HepG2 (cell line): ENCODE data around the gene CHSY3. TPM values are rescaled to one million over a fixed set of nuclear protein-coding genes. Genes with fewer than 3 reads are reported as not detected.

Experiments used
- ATAC-seq: fragments of 200-7000 bp; cut with Tn5 transposase; 3 replicates; pipeline ENCODE4 v1.9.1; 2020; ENCODE audit warnings: mild to moderate bottlenecking, moderate library complexity
- BruUV-seq: library from RNA; stranded (reverse); fragments of 400-500 nt; replicated peaks from 2 replicates; lab custom pipeline; 2021; lab: Mats Ljungman, UMichigan
- CTCF ChIA-PET: fragments of 300-600 bp; formaldehyde crosslinking; extraction: SDS; loops from one replicate; lab custom pipeline; 2021; ENCODE audit warnings: low total read pairs, inconsistent platforms, low intra/inter-chr PET ratio; lab: Yijun Ruan, JAX
- POLR2A ChIA-PET: fragments of 350-600 bp; sonication (Branson Sonifier 250); formaldehyde crosslinking; loops from one replicate; lab custom pipeline; 2020; ENCODE audit warnings: antibody characterized with exemption, inconsistent platforms; lab: Yijun Ruan, JAX
- DNase-seq: peaks from one replicate; pipeline ENCODE4 v3.0.0-alpha.2; 2015; ENCODE audit warnings: low spot score
- FAIRE-seq: peaks from 3 replicates; lab custom pipeline; 2011; peaks lifted over from hg19 to GRCh38; lab: Jason Lieb, UNC
- H2AFZ ChIP-seq: one replicate; pipeline ENCODE4 v1.6.1; 2011; ENCODE audit warnings: low read length, inconsistent platforms
- H3K27ac ChIP-seq: fragments of 300-600 bp; 3 replicates; pipeline ENCODE4 v1.8.0; 2011; ENCODE audit warnings: mixed run types, mild to moderate bottlenecking, mixed read lengths, low read length, inconsistent platforms; ENCODE audit not compliant: insufficient read depth; ENCODE audit errors: extremely low read length
- H3K27me3 ChIP-seq, 2 experiments: fragments of 200-600 bp in 1 of 2; 2 replicates in 1 of 2; 3 replicates in 1 of 2; pipeline versions ENCODE4 v1.6.0 to v1.8.0; 2011; ENCODE audit warnings: low read length in 2 of 2, mild to moderate bottlenecking in 2 of 2, moderate library complexity in 2 of 2, inconsistent platforms in 1 of 2; ENCODE audit not compliant: insufficient read depth in 2 of 2, control insufficient read depth in 1 of 2
- H3K36me3 ChIP-seq, 2 experiments: fragments of 200-600 bp in 1 of 2; replicated peaks in 1 of 2; 2 replicates in 1 of 2; 3 replicates in 1 of 2; pipeline versions ENCODE4 v1.5.1 to v1.8.0; 2011; ENCODE audit warnings: low read length in 2 of 2, inconsistent platforms in 1 of 2; ENCODE audit not compliant: insufficient read depth in 2 of 2, control insufficient read depth in 1 of 2
- H3K4me1 ChIP-seq: 2 replicates; pipeline ENCODE4 v1.5.1; 2012; ENCODE audit warnings: low read length, inconsistent platforms; ENCODE audit not compliant: insufficient read depth
- H3K4me2 ChIP-seq: 2 replicates; pipeline ENCODE4 v1.6.0; 2011; ENCODE audit warnings: low read depth, low read length, inconsistent platforms
- H3K4me3 ChIP-seq, 3 experiments: fragments of 200-600 bp in 1 of 3; sonication (generic), shearing (Covaris generic) in 1 of 3; replicated peaks in 1 of 3; 2 replicates each; pipeline ENCODE4 v1.5.1; 2011 to 2016; ENCODE audit warnings: low read length in 3 of 3, inconsistent platforms in 2 of 3, low read depth in 2 of 3, mild to moderate bottlenecking in 2 of 3, control low read depth in 1 of 3, mixed read lengths in 1 of 3; ENCODE audit not compliant: insufficient read depth in 1 of 3
- H3K79me2 ChIP-seq: one replicate; pipeline ENCODE4 v1.6.1; 2011; ENCODE audit warnings: low read length, inconsistent platforms; ENCODE audit not compliant: insufficient read depth
- H3K9ac ChIP-seq: 2 replicates; pipeline ENCODE4 v1.6.0; 2011; ENCODE audit warnings: mild to moderate bottlenecking, low read depth, low read length, inconsistent platforms; ENCODE audit not compliant: insufficient read depth
- H3K9me3 ChIP-seq: 2 replicates; pipeline ENCODE4 v1.5.1; 2012; ENCODE audit warnings: mild to moderate bottlenecking, low read length
- H4K20me1 ChIP-seq: 2 replicates; pipeline ENCODE4 v1.6.0; 2011; ENCODE audit warnings: inconsistent platforms, mild to moderate bottlenecking, low read length, moderate library complexity; ENCODE audit not compliant: insufficient read depth
- STAG1 ChIP-seq: sonication (generic); formaldehyde crosslinking; IDR thresholded peaks from 2 replicates; pipeline ENCODE4 v1.4.0; 2020; ENCODE audit warnings: missing genetic modification reagents
- ZNF644 ChIP-seq: IDR thresholded peaks from 2 replicates; pipeline ENCODE4 v1.6.1; 2016; ENCODE audit warnings: low read depth
- ZNF775 ChIP-seq: sonication (generic); formaldehyde crosslinking; IDR thresholded peaks from 2 replicates; pipeline ENCODE4 v1.4.0; 2020; ENCODE audit warnings: missing genetic modification reagents, mild to moderate bottlenecking, moderate library complexity, borderline replicate concordance
- in situ Hi-C: cut with HindIII; loops from 2 replicates; pipeline ENCODE4 v1.10.0; 2017; ENCODE audit warnings: low pct_unique_long_range_greater_than_20kb; ENCODE audit not compliant: extremely low pct_ligation_motif_present
- intact Hi-C: fragments of 100-400 bp; cut with micrococcal nuclease; formaldehyde crosslinking; loops from one replicate; pipeline ENCODE4 v1.10.0; 2022; ENCODE audit not compliant: unreplicated experiment
- polyA plus RNA-seq, 8 experiments: library from polyadenylated mRNA; depleted of rRNA in 3 of 8; stranded (reverse) in 7 of 8; unstranded in 1 of 8; fragments of >200 nt; fragmentation: Illumina TruSeq in 4 of 8; extraction: Trizol in 4 of 8; gene quantifications; 2 replicates each; pipeline versions ENCODE4 v1.2.1 to v1.2.3, GENCODE V29; 2011 to 2016; ENCODE audit warnings: low read depth in 4 of 8, missing spikeins in 1 of 8, mixed read lengths in 1 of 8; ENCODE audit not compliant: insufficient read depth in 1 of 8
- total RNA-seq, 5 experiments: library from RNA; depleted of rRNA; stranded (reverse); fragments of >200 nt; fragmentation: Illumina TruSeq; extraction: Trizol; gene quantifications; 2 replicates each; pipeline ENCODE4 v1.2.3, GENCODE V29; 2016; ENCODE audit warnings: low read depth in 1 of 5
- TF ChIP-seq, protein P1 (sequence below): IDR thresholded peaks from 2 replicates; pipeline ENCODE4 v1.4.0; 2020; ENCODE audit warnings: mild to moderate bottlenecking, missing genetic modification reagents
- TF ChIP-seq, protein P2 (sequence below): sonication (generic); formaldehyde crosslinking; IDR thresholded peaks from 2 replicates; pipeline ENCODE4 v1.5.0; 2020; ENCODE audit warnings: mild to moderate bottlenecking, missing genetic modification reagents, moderate library complexity

Gene CHSY3
- total and polyA plus RNA-seq, 2 of the 13 experiments (the other 11 are each of a cell fraction or from before 2014, with no cell fraction given) = 0.26 to 4.1 TPM

DNA sequence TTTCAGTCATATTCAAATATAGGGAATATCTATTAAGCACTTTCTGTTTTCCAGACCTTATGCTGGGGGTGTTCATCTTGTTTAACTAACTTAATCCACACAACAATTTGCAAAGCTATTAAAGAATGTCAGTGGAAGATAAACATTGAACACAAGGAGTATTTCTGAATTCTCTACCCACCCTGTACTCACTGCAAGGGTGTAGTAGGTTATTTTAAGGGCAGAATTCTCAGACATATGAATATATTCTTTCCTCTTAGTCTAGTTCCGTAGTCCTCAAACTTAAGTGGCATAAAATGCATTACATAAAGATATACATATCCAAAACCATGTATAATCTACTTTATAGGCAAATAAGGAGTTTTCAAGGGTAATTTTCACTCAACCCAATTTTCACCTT, 19.9 kb upstream of the CHSY3 start (continued):
- TF ChIP-seq ZNF775 = no peak
- no peak for TF ChIP-seq ZNF644

DNA sequence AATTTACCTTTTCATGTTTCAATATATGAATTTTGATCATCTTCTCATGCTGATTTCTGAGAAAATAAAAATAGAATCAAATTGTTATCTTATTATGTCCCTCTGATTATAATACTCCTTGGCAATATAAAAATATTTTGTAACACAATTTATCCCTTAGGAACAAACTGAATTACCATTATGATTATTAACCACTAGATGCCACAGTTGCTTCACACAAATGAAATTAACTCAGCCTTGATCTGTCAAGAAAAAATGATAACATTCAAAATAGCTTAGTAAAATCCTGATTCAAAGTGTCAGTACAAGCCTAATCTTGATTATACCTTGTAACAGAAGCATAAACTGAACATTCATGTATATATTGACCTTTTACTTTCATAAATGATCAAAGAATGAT, 4.8 kb upstream of the CHSY3 start:
- POLR2A ChIA-PET = no interaction called here
- no peak overlapping the region for H3K27ac ChIP-seq
- no peak for DNase-seq
- H3K4me2 ChIP-seq = no peak overlapping the region
- no peak overlapping the region for H2AFZ ChIP-seq
- H3K9me3 ChIP-seq = no peaks in the 10 kb centered on the region
- no TSS peak for BruUV-seq
- peak; percentile 51 for TF ChIP-seq STAG1
- TF ChIP-seq, protein P1, sequence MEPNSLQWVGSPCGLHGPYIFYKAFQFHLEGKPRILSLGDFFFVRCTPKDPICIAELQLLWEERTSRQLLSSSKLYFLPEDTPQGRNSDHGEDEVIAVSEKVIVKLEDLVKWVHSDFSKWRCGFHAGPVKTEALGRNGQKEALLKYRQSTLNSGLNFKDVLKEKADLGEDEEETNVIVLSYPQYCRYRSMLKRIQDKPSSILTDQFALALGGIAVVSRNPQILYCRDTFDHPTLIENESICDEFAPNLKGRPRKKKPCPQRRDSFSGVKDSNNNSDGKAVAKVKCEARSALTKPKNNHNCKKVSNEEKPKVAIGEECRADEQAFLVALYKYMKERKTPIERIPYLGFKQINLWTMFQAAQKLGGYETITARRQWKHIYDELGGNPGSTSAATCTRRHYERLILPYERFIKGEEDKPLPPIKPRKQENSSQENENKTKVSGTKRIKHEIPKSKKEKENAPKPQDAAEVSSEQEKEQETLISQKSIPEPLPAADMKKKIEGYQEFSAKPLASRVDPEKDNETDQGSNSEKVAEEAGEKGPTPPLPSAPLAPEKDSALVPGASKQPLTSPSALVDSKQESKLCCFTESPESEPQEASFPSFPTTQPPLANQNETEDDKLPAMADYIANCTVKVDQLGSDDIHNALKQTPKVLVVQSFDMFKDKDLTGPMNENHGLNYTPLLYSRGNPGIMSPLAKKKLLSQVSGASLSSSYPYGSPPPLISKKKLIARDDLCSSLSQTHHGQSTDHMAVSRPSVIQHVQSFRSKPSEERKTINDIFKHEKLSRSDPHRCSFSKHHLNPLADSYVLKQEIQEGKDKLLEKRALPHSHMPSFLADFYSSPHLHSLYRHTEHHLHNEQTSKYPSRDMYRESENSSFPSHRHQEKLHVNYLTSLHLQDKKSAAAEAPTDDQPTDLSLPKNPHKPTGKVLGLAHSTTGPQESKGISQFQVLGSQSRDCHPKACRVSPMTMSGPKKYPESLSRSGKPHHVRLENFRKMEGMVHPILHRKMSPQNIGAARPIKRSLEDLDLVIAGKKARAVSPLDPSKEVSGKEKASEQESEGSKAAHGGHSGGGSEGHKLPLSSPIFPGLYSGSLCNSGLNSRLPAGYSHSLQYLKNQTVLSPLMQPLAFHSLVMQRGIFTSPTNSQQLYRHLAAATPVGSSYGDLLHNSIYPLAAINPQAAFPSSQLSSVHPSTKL (CRISPR knock-in tag) = no peak
- TF ChIP-seq, protein P2, sequence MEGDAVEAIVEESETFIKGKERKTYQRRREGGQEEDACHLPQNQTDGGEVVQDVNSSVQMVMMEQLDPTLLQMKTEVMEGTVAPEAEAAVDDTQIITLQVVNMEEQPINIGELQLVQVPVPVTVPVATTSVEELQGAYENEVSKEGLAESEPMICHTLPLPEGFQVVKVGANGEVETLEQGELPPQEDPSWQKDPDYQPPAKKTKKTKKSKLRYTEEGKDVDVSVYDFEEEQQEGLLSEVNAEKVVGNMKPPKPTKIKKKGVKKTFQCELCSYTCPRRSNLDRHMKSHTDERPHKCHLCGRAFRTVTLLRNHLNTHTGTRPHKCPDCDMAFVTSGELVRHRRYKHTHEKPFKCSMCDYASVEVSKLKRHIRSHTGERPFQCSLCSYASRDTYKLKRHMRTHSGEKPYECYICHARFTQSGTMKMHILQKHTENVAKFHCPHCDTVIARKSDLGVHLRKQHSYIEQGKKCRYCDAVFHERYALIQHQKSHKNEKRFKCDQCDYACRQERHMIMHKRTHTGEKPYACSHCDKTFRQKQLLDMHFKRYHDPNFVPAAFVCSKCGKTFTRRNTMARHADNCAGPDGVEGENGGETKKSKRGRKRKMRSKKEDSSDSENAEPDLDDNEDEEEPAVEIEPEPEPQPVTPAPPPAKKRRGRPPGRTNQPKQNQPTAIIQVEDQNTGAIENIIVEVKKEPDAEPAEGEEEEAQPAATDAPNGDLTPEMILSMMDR (CRISPR knock-in tag) = 0 out of 2 replicates have a peak, but pooled peaks have one; percentile 24
- TF ChIP-seq, all 625 proteins: peak for 2
- intact Hi-C loops = no loop called here
- FAIRE-seq = no peak
- Histone ChIP-seq H3K79me2 (no peaks in the 10 kb centered on the region), H3K27me3 (peaks cover 3 to 7% of the 10 kb centered on the region in 2 experiments; a peak in 4 of 5 replicates), H4K20me1 (no peaks in the 10 kb centered on the region), H3K9ac (no peak overlapping the region), H3K4me3 (no peak overlapping the region), H3K36me3 (no peaks in the 10 kb centered on the region), H3K4me1 (peaks cover 7% of the 10 kb centered on the region)
- in situ Hi-C loops = no loop called here
- ATAC-seq = no peak
- CTCF ChIA-PET = no interaction called here
